ENCODE results near the gene VGLL4. TPM values are rescaled to one million over a fixed set of nuclear protein-coding genes. Genes with fewer than 3 reads are reported as not detected.

Gene VGLL4
- total RNA-seq, 1 donor from 2014 or later, result 29.4 TPM

- peaks cover 13% of the 10 kb centered on the region for H3K9me3 Mint-ChIP-seq (ENCODE audit: unreplicated experiment)
- H3K4me1 Mint-ChIP-seq (ENCODE audit: low read depth, unreplicated experiment), result peaks cover 53% of the 10 kb centered on the region
- no peak for DNase-seq
- H3K4me3 Mint-ChIP-seq (ENCODE audit: unreplicated experiment), result peak overlapping the region; percentile 63
- H3K36me3 Mint-ChIP-seq (ENCODE audit: unreplicated experiment), result no peaks in the 10 kb centered on the region
- peak overlapping the region; percentile 98 for H3K27ac Mint-ChIP-seq (ENCODE audit: unreplicated experiment)
- H3K27me3 Mint-ChIP-seq (ENCODE audit: unreplicated experiment), result peaks cover 12% of the 10 kb centered on the region
- TF ChIP-seq, protein P1, sequence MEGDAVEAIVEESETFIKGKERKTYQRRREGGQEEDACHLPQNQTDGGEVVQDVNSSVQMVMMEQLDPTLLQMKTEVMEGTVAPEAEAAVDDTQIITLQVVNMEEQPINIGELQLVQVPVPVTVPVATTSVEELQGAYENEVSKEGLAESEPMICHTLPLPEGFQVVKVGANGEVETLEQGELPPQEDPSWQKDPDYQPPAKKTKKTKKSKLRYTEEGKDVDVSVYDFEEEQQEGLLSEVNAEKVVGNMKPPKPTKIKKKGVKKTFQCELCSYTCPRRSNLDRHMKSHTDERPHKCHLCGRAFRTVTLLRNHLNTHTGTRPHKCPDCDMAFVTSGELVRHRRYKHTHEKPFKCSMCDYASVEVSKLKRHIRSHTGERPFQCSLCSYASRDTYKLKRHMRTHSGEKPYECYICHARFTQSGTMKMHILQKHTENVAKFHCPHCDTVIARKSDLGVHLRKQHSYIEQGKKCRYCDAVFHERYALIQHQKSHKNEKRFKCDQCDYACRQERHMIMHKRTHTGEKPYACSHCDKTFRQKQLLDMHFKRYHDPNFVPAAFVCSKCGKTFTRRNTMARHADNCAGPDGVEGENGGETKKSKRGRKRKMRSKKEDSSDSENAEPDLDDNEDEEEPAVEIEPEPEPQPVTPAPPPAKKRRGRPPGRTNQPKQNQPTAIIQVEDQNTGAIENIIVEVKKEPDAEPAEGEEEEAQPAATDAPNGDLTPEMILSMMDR (IDR thresholded peaks at IDR 0.05; ENCODE audit: partially characterized antibody, unreplicated experiment), result no peak
These were observed 85.7 kb downstream of the VGLL4 start for GRCh38 chr3:11558002-11558401.

DNA sequence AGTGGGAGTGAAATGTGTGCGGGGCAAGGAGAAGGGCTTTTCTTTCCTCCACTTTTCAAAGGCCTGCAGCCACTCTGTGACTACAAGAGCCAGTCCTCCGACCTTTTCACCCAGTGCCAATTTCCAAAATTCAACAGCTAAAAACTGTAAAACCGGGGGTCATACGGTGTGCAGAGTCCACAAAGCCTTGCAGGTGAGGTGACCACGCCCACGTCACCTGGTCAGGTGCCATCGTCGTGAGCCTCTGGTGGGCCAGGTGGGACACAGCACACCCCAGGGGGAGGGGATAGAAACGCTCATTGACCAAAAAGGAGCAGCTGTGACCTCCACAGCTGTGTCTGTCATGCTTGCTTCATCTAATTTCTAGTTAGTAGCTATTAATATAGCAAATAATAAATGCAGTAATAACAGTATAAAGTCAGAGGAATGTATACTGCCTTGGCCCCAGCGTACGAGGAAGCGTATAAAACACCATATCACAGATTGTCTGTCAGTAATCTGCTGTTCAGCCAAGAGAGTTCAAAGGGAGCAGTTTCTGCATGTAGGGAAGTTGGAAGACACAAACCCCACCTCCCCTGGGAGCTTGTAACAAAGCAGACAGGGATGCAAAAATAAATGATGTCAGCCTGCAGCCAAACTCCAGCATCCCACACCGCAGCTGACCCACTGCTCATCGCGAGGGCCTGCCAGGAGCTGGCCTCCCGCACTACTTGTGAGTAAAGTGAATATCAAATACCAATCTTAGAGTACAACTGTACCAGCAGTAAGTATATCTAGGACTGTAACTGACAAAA is 86.7 kb downstream of the VGLL4 start:
- peaks cover 18% of the 10 kb centered on the region for H3K9me3 Mint-ChIP-seq (ENCODE audit: unreplicated experiment)
- H3K36me3 Mint-ChIP-seq (ENCODE audit: unreplicated experiment), result no peaks in the 10 kb centered on the region
- TF ChIP-seq, protein P1 (IDR thresholded peaks at IDR 0.05; ENCODE audit: partially characterized antibody, unreplicated experiment), result no peak
- peak overlapping the region; percentile 98 for H3K27ac Mint-ChIP-seq (ENCODE audit: unreplicated experiment)
- peaks cover 50% of the 10 kb centered on the region for H3K4me1 Mint-ChIP-seq (ENCODE audit: low read depth, unreplicated experiment)
- peak; percentile 70 for DNase-seq
- peaks cover 12% of the 10 kb centered on the region for H3K27me3 Mint-ChIP-seq (ENCODE audit: unreplicated experiment)
- peak overlapping the region; percentile 72 for H3K4me3 Mint-ChIP-seq (ENCODE audit: unreplicated experiment)

DNA sequence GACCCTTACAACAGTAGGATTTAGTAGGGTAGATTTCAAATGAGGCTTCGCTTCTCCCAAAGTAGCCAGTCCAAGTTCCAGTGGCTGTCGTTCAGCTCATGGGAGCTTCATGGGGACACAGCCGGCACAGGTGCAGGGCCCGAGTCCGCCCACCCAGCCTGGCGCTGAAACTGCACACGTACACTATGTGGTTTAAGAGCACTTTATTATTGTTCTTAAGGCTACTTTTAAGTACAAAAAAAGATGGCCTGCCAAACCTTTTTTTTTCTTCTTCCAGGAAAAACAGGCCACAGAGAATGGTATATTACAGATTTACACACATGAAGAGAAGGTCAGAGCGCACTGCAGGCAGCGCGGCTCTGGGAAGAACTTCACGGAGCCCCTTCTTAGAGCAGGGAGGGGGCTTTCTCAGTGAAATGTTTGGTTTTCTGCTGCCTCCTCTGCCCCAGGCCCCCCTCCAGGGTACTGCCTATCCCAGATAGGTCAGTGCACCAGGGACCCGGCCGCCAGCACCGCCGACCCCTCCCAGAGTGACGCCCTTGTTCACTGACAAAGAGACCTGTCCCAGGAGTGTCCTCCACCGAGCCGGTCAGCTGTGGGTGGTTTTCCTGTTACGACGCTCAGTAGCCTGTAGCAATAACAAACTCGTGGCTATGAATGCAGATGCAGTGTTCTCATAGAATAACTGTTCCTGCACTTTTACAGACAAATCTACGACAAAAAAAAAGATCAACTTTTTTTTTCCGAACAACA is 87.7 kb downstream of the VGLL4 start:
- Mint-ChIP-seq H3K27me3 (ENCODE audit: unreplicated experiment) (peaks cover 12% of the 10 kb centered on the region), H3K9me3 (ENCODE audit: unreplicated experiment) (peaks cover 18% of the 10 kb centered on the region), H3K36me3 (ENCODE audit: unreplicated experiment) (no peaks in the 10 kb centered on the region), H3K4me1 (ENCODE audit: low read depth, unreplicated experiment) (peaks cover 51% of the 10 kb centered on the region), H3K4me3 (ENCODE audit: unreplicated experiment) (peak overlapping the region; percentile 72), H3K27ac (ENCODE audit: unreplicated experiment) (peak overlapping the region; percentile 98)
- DNase-seq, result no peak
- TF ChIP-seq, protein P1 (IDR thresholded peaks at IDR 0.05; ENCODE audit: partially characterized antibody, unreplicated experiment), result no peak

DNA sequence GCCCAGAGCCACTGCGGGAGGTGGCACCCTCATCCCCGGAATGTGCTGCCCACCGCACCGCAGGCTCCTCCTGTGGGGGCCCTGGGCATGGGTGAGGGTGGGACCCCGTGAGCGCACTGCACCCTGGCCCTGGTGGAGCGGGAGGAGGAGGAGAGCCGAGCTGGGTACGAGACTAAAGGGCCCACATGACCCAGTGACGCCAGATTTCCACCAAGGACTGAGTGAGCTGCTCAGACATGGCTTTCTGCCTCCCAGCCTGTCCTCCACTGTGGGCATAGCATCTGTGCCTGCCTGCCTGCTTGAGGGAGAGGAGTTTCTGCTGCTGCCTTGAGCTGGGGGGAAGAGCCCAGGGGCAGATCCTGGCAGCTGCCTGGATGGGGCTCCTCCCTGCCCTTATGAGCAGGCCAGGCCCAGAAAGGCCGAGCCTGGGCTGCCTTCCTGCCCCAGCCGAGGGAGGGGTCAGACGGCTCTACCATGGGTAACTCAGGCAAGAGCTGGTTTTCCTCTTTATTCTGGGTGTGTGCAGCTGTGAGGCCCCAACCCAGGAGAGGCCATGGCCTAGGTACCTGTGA is 88.4 kb downstream of the VGLL4 start:
- Mint-ChIP-seq H3K9me3 (ENCODE audit: unreplicated experiment) (peaks cover 16% of the 10 kb centered on the region), H3K27me3 (ENCODE audit: unreplicated experiment) (peaks cover 10% of the 10 kb centered on the region), H3K4me3 (ENCODE audit: unreplicated experiment) (peak overlapping the region; percentile 13), H3K36me3 (ENCODE audit: unreplicated experiment) (no peaks in the 10 kb centered on the region), H3K27ac (ENCODE audit: unreplicated experiment) (peak overlapping the region; percentile 34), H3K4me1 (ENCODE audit: low read depth, unreplicated experiment) (peaks cover 43% of the 10 kb centered on the region)
- TF ChIP-seq, protein P1 (IDR thresholded peaks at IDR 0.05; ENCODE audit: partially characterized antibody, unreplicated experiment), result no peak
- no peak for DNase-seq

Measured in glutamatergic neuron (in vitro differentiated cells).